Activated T-cell treated with anti-CD3 and anti-CD28 coated beads for 4 hours (primary cell): ENCODE results near the gene MEGF6.
"Not testable (repeated sequence)": the region's sequence is repeated elsewhere in the genome, so short reads cannot be mapped to it uniquely, and the experiment has no call there.

Source experiments
- DNase-seq: peaks from one replicate; pipeline ENCODE4 v3.0.0-alpha.2; 2020

Gene MEGF6

GRCh38 chr1:3626025-3626424 is 14.7 kb upstream of the MEGF6 start:
- DNase-seq, result no peak

GRCh38 chr1:3625151-3625907 is 14.0 kb upstream of the MEGF6 start:
- DNase-seq, result no peak

- DNase-seq, result peak; percentile 98
Observed at GRCh38 chr1:3624200-3625136, 13.2 kb upstream of the MEGF6 start, which contains the start of gene TPRG1L. TSS of gene TPRG1L (plus strand) at chr1:3625015. CDS start at chr1:3625073, 58 bp downstream.

- no peak for DNase-seq
Observed at GRCh38 chr1:3623441-3624199, 12.3 kb upstream of the MEGF6 start.

GRCh38 chr1:3622102-3622501 is 10.8 kb upstream of the MEGF6 start:
- not testable (repeated sequence) for DNase-seq

- DNase-seq, result not testable (repeated sequence)
Observed at GRCh38 chr1:3621151-3621671, 9.9 kb upstream of the MEGF6 start.

- no peak for DNase-seq
Observed at GRCh38 chr1:3620708-3621107, 9.4 kb upstream of the MEGF6 start.

- DNase-seq, result peak; percentile 74
Observed at GRCh38 chr1:3618881-3619671, 7.8 kb upstream of the MEGF6 start.

GRCh38 chr1:3618531-3618880 is 7.2 kb upstream of the MEGF6 start:
- no peak for DNase-seq

GRCh38 chr1:3617806-3618345 is 6.6 kb upstream of the MEGF6 start:
- DNase-seq, result no peak

GRCh38 chr1:3616861-3617260 is 5.6 kb upstream of the MEGF6 start:
- no peak for DNase-seq

GRCh38 chr1:3614755-3615742 is 3.7 kb upstream of the MEGF6 start:
- DNase-seq, result no peak

GRCh38 chr1:3612123-3612522 is 815 bp upstream of the MEGF6 start:
- DNase-seq, result no peak

- no peak for DNase-seq
Observed at GRCh38 chr1:3610527-3611169, 660 bp downstream of the MEGF6 start.

- no peak for DNase-seq
Observed at GRCh38 chr1:3609769-3610526, 1.4 kb downstream of the MEGF6 start.

- no peak for DNase-seq
Observed at GRCh38 chr1:3609016-3609768, 2.1 kb downstream of the MEGF6 start.

- no peak for DNase-seq
Observed at GRCh38 chr1:3608154-3608553, 3.2 kb downstream of the MEGF6 start.

GRCh38 chr1:3607703-3608065 is 3.6 kb downstream of the MEGF6 start:
- no peak for DNase-seq
